Kidney epithelial cell (primary cell): ENCODE data around the gene HS6ST3. TPM values are rescaled to one million over a fixed set of nuclear protein-coding genes. Genes with fewer than 3 reads are reported as not detected.

Source experiments
- DNase-seq: peaks from one replicate; pipeline ENCODE4 v3.0.0-alpha.2; 2010; ENCODE audit warnings: low read depth
- H3K27me3 ChIP-seq: 2 replicates; pipeline ENCODE4 v1.6.0; 2011; ENCODE audit warnings: low read length; ENCODE audit not compliant: control insufficient read depth, insufficient read depth
- H3K36me3 ChIP-seq: 2 replicates; pipeline ENCODE4 v1.5.1; 2011; ENCODE audit warnings: low read length; ENCODE audit not compliant: control insufficient read depth, insufficient read depth
- H3K4me3 ChIP-seq: 2 replicates; pipeline ENCODE4 v1.5.1; 2011; ENCODE audit warnings: low read depth, mild to moderate bottlenecking, control low read depth, low read length
- CTCF ChIP-seq: IDR thresholded peaks from 2 replicates; pipeline ENCODE4 v1.5.1; 2011; ENCODE audit warnings: mild to moderate bottlenecking, moderate library complexity, low read length, control low read depth, inconsistent platforms; ENCODE audit not compliant: insufficient read depth, poor library complexity, severe bottlenecking
- total RNA-seq: library from RNA; depleted of rRNA; stranded (reverse); fragments of >200 nt; gene quantifications from 2 replicates; pipeline ENCODE4 v1.2.3, GENCODE V29; 2015

The HS6ST3 gene
- total RNA-seq, 1 donor from 2014 or later, result 0.38 TPM

- TF ChIP-seq CTCF, result no peak
- no peak for DNase-seq
- Histone ChIP-seq H3K4me3 (no peak overlapping the region), H3K27me3 (no peaks in the 10 kb centered on the region), H3K36me3 (no peaks in the 10 kb centered on the region)
These were observed 768.4 kb downstream of the HS6ST3 start for GRCh38 chr13:96858133-96858826.

GRCh38 chr13:96860882-96861281 is 771.0 kb downstream of the HS6ST3 start:
- Histone ChIP-seq H3K36me3 (no peaks in the 10 kb centered on the region), H3K4me3 (no peak overlapping the region), H3K27me3 (no peaks in the 10 kb centered on the region)
- no peak for DNase-seq
- no peak for TF ChIP-seq CTCF

- DNase-seq, result no peak
- Histone ChIP-seq H3K36me3 (no peaks in the 10 kb centered on the region), H3K27me3 (no peaks in the 10 kb centered on the region), H3K4me3 (no peak overlapping the region)
- no peak for TF ChIP-seq CTCF
These were observed 772.2 kb downstream of the HS6ST3 start for GRCh38 chr13:96862093-96862492.

- TF ChIP-seq CTCF, result no peak
- Histone ChIP-seq H3K36me3 (no peaks in the 10 kb centered on the region), H3K27me3 (no peaks in the 10 kb centered on the region), H3K4me3 (no peak overlapping the region)
- no peak for DNase-seq
These were observed 773.1 kb downstream of the HS6ST3 start for GRCh38 chr13:96862999-96863398.

GRCh38 chr13:96871469-96871868 is 781.6 kb downstream of the HS6ST3 start:
- no peak for DNase-seq
- no peaks in the 10 kb centered on the region for H3K36me3 ChIP-seq
- H3K27me3 ChIP-seq, result no peaks in the 10 kb centered on the region
- TF ChIP-seq CTCF, result no peak
- no peak overlapping the region for H3K4me3 ChIP-seq

GRCh38 chr13:96880419-96880818 is 790.5 kb downstream of the HS6ST3 start:
- Histone ChIP-seq H3K4me3 (no peak overlapping the region), H3K36me3 (no peaks in the 10 kb centered on the region), H3K27me3 (no peaks in the 10 kb centered on the region)
- DNase-seq, result no peak
- no peak for TF ChIP-seq CTCF

Other genes with a start within 250 kb of the HS6ST3 start
- 30.3 and 39.6 TPM in 2 replicates for gene UGGT2, start 36.7 kb upstream of the HS6ST3 start, total RNA-seq